Hindlimb muscle (tissue), 1 donor: ENCODE data around the gene DNAJA2. TPM values are rescaled to one million over a fixed set of nuclear protein-coding genes. Genes with fewer than 3 reads are reported as not detected.
A peak's percentile ranks its signal among the peaks of the same experiment; 100 is the strongest.
"Not testable (repeated sequence)": the region's sequence is repeated elsewhere in the genome, so short reads cannot be mapped to it uniquely, and the experiment has no call there.

Experiments
- DNase-seq: peaks from one replicate; pipeline ENCODE4 v3.0.0-alpha.2; 2013
- polyA plus RNA-seq: library from polyadenylated mRNA; unstranded; fragments of 120-200 nt; gene quantifications from one replicate; pipeline ENCODE4 v1.2.1, GENCODE V29; 2013; ENCODE audit not compliant: insufficient read length

Gene DNAJA2
- polyA plus RNA-seq, 1 donor: 45.7 TPM

GRCh38 chr16:46975165-46975564 lies 1.7 kb upstream of the DNAJA2 start:
- no peak for DNase-seq

- DNase-seq: no peak
Observed at GRCh38 chr16:46974352-46974751, 878 bp upstream of the DNAJA2 start.

- DNase-seq: no peak
Observed at GRCh38 chr16:46973996-46974324, 486 bp upstream of the DNAJA2 start.

- DNase-seq: no peak
Observed at GRCh38 chr16:46972429-46973206, 856 bp downstream of the DNAJA2 start.

- DNase-seq: no peak
Observed at GRCh38 chr16:46971271-46971670, 2.2 kb downstream of the DNAJA2 start.

- DNase-seq: no peak
Observed at GRCh38 chr16:46970089-46970488, 3.4 kb downstream of the DNAJA2 start.

- no peak for DNase-seq
Observed at GRCh38 chr16:46968063-46968435, 5.4 kb downstream of the DNAJA2 start.

GRCh38 chr16:46962629-46963028 lies 10.8 kb downstream of the DNAJA2 start:
- no peak for DNase-seq

- DNase-seq: no peak
Observed at GRCh38 chr16:46961373-46962353, 11.8 kb downstream of the DNAJA2 start.

- DNase-seq: no peak
Observed at GRCh38 chr16:46954562-46954961, 18.9 kb downstream of the DNAJA2 start.

- DNase-seq: no peak
Observed at GRCh38 chr16:46950009-46950408, 23.5 kb downstream of the DNAJA2 start.

GRCh38 chr16:46949241-46949892 lies 24.1 kb downstream of the DNAJA2 start:
- DNase-seq: no peak

GRCh38 chr16:46948548-46949166 lies 24.8 kb downstream of the DNAJA2 start:
- DNase-seq: no peak

GRCh38 chr16:46947900-46948547 lies 25.4 kb downstream of the DNAJA2 start:
- DNase-seq: no peak

GRCh38 chr16:46944713-46945112 lies 28.8 kb downstream of the DNAJA2 start:
- not testable (repeated sequence) for DNase-seq

GRCh38 chr16:46937536-46937935 lies 35.9 kb downstream of the DNAJA2 start:
- no peak for DNase-seq

- no peak for DNase-seq
Observed at GRCh38 chr16:46932802-46933201, 40.7 kb downstream of the DNAJA2 start.

GRCh38 chr16:46930861-46931260 lies 42.6 kb downstream of the DNAJA2 start:
- DNase-seq: no peak

GRCh38 chr16:46929378-46930332 lies 43.8 kb downstream of the DNAJA2 start:
- peak; percentile 38 for DNase-seq

- no peak for DNase-seq
Observed at GRCh38 chr16:46928811-46929210, 44.7 kb downstream of the DNAJA2 start.

- no peak for DNase-seq
Observed at GRCh38 chr16:46927273-46927672, 46.2 kb downstream of the DNAJA2 start.
